Measurements from ENCODE around the gene CDC14A.

DNA sequence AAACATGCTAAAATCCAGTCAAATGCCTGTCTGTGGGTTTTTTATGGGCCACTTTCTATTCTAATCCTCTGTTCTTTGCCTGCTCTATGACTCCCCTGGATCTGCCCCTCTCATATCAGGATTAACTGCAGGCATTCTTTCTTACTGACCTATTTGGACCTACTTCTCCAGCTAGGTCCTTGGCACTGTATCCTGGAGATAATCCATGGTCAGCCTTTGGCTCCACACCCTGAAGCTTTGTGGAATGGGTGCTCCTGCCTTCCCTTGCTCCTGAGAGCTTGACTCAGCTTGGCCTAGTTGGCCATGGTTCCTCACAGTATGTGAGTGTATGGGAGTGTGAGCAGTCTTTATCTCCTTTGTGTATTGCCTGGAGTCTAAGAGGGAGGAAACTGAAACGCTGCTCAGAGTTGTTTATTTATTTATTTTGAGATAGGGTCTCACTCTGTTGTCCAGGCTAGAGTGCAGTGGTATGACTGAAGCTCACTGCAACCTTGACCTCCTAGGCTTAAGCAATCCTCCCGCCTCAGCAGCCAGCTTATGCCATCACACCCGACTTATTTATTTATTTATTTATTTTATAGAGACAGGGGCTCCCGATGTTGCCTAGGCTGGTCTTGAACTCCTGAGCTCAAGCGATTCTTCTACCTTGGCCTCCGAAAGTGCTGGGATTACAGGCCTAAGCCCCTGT, 28.7 kb upstream of the CDC14A start:
- TF ChIP-seq, protein P1, sequence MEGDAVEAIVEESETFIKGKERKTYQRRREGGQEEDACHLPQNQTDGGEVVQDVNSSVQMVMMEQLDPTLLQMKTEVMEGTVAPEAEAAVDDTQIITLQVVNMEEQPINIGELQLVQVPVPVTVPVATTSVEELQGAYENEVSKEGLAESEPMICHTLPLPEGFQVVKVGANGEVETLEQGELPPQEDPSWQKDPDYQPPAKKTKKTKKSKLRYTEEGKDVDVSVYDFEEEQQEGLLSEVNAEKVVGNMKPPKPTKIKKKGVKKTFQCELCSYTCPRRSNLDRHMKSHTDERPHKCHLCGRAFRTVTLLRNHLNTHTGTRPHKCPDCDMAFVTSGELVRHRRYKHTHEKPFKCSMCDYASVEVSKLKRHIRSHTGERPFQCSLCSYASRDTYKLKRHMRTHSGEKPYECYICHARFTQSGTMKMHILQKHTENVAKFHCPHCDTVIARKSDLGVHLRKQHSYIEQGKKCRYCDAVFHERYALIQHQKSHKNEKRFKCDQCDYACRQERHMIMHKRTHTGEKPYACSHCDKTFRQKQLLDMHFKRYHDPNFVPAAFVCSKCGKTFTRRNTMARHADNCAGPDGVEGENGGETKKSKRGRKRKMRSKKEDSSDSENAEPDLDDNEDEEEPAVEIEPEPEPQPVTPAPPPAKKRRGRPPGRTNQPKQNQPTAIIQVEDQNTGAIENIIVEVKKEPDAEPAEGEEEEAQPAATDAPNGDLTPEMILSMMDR (IDR thresholded peaks at IDR 0.05): no peak
- no peak for TF ChIP-seq ZNF423 (CRISPR knock-in tag; IDR thresholded peaks at IDR 0.05)
- TF ChIP-seq, protein P2, sequence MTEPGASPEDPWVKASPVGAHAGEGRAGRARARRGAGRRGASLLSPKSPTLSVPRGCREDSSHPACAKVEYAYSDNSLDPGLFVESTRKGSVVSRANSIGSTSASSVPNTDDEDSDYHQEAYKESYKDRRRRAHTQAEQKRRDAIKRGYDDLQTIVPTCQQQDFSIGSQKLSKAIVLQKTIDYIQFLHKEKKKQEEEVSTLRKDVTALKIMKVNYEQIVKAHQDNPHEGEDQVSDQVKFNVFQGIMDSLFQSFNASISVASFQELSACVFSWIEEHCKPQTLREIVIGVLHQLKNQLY (CRISPR knock-in tag; IDR thresholded peaks at IDR 0.05): no peak
- no peak for TF ChIP-seq SMAD3 (CRISPR knock-in tag; IDR thresholded peaks at IDR 0.05; ENCODE audit: borderline replicate concordance)
- TF ChIP-seq FOXP1 (CRISPR knock-in tag; IDR thresholded peaks at IDR 0.05; ENCODE audit: borderline replicate concordance): no peak
- no peak for TF ChIP-seq CREB1 (CRISPR knock-in tag; IDR thresholded peaks at IDR 0.05)
- TF ChIP-seq, protein P3, sequence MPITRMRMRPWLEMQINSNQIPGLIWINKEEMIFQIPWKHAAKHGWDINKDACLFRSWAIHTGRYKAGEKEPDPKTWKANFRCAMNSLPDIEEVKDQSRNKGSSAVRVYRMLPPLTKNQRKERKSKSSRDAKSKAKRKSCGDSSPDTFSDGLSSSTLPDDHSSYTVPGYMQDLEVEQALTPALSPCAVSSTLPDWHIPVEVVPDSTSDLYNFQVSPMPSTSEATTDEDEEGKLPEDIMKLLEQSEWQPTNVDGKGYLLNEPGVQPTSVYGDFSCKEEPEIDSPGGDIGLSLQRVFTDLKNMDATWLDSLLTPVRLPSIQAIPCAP (CRISPR knock-in tag; IDR thresholded peaks at IDR 0.05): no peak
- TF ChIP-seq MXD4 (CRISPR knock-in tag; IDR thresholded peaks at IDR 0.05; ENCODE audit: borderline replicate concordance): no peak
